Measurements from ENCODE around the gene ZBTB20.

The ZBTB20 gene

DNA sequence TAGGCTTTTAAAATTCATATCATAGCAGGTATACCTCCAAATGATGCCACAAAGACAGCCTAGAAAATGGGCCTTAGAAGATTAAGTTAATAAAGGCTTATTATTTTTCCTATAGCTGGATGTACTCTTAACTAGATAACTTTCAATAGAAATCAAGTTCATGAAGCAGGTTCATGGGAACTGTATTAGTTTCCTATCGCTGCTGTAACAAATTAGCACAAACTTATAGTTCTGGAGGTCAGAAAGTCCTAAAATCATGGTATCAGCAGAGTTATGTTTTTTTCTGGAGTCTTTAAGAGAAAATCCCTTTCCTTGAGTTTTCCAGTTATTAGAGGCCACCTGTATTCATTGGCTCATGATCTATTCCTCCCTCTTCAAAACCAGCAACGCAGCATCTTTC lies 583.4 kb downstream of the ZBTB20 start:
- no peak for DNase-seq

DNA sequence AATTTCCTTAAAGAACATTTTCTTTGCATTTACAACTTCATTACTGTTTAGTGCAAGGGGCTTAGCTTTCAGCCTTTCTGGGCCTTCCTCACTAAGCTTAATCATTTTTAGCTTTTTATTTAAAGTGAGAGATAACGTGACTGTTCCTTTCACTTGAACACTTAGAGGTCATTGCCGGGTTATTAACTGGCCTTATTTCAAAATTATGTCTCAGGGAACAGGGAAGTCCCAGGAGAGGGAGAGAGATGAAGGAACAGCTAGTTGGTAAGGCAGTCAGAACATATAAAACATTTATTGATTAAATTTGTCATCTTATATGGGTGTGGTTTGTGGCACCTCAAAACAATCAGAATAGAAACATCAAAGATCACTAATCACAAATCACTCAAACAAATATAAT lies 584.5 kb downstream of the ZBTB20 start:
- no peak for DNase-seq

DNA sequence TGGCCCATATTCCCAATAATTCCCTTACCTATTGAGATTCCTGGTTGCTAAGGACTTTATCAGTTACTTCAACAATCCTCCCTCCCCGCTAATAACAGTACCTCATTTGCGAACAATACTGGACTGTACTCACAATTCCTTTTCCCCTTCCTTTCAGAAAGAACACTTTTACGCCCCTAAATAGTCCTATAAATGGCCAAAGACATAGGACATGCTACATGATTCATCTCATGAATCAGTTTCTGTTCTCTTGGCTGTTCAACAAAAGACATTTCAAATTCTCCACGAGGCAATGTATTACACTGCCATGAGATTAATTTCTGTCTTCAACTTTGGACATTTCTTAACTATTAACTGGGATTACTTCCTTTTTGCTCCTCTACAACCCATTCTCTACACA lies 588.8 kb downstream of the ZBTB20 start:
- DNase-seq = no peak

DNA sequence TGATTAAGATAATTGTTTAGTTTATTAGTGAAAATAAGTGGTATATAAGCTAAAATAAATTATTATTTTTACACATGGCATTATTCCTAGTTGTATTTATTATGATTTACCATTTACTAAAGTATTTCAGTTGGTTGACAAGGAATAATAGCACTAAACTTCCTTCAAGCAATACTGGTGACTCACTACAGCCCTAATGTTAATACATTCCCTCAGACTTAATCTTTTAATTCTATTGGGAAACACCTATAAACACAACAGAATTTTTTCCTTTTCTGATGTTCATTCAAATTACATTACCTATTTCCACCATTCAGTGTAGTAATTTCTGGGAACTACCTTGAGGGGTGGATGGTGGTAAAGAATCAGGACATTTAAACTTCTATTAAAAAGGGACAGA lies 589.3 kb downstream of the ZBTB20 start:
- no peak for DNase-seq

DNA sequence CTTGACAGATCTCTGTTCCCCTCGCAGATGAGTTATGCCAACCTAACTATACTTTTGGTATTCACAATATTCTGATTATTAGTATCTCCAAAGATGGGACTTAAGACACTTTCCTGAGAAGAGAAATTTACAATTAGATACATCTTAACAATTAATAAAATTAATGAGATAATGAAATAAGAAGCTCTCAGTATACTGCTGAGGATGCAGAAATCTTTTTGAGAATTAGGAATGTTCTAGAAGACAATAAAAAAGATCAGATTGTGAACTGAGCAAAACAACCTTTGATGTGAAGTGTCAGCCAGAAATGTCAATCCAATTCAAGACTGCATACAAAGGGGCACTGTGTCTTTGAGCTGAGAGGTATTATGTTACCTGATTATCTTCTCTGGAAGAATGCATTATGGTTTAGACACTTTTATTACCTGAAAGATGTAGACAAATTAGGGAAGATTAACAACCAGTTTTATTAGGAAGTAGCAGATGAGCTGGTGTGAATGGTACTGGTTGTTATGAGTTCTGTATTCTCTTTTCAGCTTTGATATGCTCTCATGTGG lies 590.4 kb downstream of the ZBTB20 start:
- DNase-seq = no peak

DNA sequence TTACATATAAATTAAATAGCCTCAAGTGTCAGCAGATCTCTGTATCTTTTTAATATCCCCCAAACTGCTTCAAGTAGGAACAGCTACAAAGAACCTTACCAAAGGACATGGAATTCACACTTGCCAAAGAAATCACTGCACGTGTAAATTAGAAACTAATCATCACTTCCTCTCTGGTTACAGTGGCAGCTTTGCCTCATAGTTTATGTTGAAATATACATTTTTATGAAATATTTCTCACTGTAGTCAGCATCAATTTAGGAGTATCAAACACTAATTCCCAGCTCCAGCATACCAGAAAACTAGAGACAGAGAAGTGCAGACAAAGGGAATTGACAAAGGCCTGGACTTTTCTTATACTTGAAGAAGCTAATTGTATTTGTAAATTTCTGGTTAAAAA lies 592.4 kb downstream of the ZBTB20 start:
- no peak for DNase-seq

DNA sequence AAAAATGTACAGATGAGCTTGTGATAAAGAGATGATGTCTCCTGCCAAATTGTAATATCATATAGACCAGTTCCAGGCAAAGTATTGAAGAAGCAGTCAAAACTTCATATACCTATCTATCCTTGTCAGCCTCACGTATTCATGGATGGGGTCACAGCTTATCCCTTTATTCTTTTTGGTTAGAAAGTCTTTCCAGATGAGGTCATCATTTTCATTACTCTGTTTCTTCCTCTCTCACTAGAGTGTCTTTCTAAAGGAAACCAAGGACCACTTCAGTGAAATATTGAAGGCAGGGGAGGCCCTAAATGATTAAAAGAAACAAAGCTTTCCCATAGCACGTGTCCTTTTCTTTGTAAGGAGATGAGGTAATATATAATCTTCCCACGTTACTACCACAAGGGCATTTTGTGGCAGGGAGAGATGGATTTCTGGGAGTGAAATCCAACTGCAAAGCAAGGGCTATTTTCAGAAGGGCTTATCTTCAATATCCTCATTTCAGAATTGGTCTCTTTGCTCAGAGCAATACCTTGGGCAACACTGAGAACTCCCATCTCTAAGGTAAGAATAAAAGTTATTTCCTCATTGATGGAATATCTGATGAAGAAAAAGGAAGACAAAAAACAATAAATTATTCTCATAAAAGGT lies 593.0 kb downstream of the ZBTB20 start:
- no peak for DNase-seq

DNA sequence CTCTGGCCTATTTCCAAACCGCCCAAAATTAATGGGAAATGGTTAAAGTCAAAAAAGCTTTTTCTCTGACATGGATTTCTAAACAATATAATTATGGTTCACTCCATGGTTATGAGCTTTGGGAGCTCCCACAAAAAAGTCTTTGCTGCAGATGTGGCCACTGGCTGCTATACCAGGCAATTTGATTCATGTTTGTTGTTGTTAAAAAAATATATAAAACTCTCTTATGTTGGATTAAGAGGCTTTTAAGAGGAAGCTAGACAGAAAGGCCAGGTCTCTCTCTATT lies 594.6 kb downstream of the ZBTB20 start:
- DNase-seq = no peak

DNA sequence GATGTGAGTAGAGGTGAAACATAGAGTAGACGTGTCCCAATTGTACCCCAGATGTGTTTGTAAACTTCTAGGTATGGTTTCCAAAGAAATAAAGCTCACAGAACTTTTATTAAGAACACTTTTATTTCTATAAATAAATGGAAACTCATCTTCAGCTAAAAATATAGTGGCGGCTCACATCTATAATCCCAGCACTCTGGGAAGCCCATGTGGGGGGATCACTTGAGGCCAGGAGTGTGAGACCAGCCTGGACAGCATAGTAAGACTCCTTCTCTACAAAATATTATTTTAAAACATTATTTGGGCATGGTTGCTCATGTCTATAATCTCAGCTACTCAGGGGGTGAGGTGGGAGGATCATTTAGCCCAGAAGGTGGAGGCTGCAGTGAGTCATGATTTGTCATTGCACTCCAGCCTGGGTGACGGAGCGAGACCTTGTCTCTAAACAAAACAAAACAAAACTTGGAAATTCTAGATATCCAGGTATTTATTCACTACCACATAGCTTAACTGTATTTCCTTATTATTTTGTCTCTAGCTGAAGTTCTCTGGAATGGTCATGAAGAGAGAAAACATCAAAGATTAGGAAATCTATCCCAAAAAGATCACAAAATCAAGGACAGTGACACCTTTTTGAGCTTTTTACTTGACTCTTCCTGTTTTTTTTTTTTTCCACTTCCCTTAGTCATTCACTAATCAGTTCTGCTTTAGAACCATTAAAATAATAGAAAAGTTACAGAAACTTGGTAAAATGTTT lies 595.1 kb downstream of the ZBTB20 start:
- no peak for DNase-seq

DNA sequence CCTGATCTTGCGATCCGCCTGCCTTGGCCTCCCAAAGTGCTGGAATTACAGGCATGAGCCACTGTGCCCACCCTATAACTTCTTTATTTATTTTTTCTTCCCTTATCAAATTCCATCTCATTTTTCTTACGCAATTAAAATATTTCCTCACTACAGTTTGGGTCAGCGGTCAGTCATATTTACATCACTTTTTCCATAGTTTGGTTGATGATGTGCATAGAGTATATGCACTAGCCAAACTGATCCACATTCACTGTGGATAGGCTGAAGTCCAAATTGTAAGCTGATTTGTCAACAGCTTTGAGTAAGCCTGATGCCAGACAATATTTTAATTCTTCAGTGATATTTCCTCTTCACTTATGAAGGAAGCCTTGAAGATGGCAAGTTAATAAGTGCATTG lies 596.9 kb downstream of the ZBTB20 start:
- DNase-seq = no peak

DNA sequence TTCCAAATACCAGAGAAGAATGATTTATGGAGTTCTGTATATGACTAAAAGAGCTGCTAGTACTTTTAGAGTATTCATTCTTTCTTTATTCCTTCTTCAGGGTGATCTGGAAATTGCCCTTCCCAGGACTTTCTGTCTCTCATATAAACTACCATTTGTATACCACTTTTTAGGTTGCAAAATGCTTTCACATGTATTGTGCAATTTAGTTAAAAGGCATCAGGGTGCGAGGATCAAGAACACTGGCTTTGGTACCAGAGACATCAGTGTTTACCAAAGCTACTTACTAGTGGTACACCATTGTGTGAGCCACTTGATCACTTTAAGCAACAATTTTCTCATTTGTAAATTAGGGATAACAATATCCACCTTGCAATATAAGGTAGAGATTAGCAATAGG lies 601.9 kb downstream of the ZBTB20 start:
- DNase-seq = no peak

DNA sequence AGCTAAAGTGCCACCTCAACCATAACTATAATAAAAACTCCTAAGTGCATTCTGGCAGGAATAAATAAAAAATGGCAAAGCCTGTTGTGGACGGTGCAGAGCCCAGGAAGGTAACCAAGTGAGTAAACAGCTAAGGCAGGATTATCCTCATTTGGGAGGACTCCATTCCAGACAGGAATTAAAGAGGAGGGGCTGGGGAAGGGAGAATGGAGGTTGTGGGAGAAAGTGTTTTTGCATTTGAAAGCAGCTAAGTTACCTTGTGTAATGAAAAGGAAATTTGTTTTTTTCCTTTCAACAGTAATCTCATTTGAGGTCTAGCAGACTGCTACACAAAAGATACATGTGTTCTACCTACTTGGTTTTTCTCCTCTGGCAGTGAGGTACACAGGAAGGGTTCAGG lies 604.7 kb downstream of the ZBTB20 start:
- DNase-seq = no peak

DNA sequence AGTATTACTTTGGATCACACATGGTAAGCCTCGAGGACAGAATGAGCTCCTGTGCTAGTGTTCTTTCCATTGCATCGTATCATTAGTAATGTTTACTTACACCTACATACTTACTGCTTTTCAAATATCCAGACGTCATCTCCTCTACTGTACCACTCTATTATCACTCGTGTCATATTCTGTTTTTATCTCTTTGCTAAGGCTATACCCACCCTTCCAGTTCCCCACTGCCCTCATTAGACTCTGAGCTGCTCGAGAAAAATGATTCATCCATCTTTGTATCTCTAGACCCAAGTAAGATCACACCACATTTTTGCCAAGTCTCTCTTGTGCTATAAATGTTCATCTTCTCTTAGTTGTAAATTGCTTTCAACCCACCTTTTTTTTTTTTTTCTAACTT lies 607.6 kb downstream of the ZBTB20 start:
- DNase-seq = no peak

DNA sequence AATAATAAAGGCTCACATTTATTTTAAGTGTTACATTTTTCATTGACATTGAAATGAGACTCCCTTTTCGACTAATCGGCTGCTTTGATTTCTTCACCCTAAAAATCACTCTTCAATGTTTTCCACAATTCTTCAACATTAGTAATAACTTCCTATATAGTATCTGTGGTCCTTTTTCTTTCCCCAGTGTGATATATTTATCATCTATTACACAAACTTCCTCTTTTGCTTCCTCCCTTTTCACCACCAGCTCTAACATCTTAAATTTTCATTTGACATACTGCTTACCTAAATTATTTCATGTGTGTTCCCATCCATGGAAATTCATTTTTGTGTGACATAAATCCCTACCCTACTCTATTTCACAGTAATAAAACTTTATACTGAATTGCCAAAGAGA lies 608.9 kb downstream of the ZBTB20 start:
- DNase-seq = no peak

DNA sequence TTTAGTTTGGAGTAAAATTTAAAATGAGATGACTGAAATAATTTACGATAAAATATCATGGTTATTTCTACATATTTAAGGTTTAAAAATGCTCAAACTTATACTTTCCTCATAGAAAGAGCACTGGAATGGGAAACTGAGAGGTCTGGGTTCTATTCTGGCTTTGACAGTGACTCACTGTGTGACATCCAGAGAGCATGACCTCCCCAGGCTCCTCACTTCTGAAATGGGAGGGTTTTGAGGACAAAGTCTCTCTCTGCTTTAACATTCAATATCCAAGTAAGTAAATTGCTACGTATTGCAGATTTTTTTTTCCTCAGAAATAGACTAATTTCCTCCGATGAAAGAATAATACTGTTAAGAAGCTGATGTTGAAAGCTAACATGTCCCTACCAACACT lies 618.6 kb downstream of the ZBTB20 start:
- DNase-seq = no peak

DNA sequence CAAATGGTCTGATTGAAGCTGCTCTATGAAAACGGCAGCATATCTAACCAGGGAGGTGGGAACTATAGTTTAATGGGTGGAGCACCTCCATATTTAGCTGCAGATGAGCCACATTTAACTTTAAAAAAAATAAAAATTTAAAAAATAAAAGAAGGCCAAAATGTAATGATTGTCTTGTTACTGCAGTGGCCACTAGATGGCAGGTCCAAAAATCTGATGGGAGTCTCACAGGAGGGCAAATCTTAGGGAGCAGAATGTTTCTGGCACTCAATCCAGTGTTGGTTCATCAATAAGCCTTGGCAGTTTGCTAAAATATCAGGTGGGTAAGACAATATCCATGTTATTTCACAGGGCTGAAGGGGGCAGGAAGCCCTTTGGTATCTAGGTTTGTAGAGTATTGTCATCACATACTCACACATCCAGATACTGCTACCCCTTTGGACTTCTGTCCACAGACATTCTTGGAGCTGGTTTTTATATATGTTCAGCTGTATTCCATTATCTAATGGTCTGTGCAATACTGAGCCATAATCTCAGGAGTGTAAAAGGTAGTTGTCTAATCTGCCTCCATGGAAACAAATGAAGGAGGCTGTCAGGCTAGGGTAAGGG lies 619.9 kb downstream of the ZBTB20 start:
- DNase-seq = no peak

DNA sequence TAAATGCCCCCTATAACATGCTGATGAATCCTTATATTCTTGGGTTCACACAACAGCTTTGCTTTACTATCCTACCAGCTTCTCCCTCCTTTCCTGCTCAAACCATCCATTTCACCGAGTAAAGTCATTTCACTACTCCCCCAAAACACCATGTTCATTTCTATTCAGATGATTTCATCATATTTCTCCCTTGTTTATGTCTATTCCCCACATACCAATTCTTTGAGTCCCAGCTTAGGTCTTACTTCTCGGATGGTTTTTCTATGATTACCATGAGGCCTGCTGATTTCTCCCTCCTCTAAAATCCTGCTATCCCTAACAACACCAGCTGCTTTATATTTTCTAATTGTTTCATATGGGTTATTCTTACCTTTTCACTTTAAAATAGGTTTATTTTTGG lies 621.8 kb downstream of the ZBTB20 start:
- DNase-seq = no peak

DNA sequence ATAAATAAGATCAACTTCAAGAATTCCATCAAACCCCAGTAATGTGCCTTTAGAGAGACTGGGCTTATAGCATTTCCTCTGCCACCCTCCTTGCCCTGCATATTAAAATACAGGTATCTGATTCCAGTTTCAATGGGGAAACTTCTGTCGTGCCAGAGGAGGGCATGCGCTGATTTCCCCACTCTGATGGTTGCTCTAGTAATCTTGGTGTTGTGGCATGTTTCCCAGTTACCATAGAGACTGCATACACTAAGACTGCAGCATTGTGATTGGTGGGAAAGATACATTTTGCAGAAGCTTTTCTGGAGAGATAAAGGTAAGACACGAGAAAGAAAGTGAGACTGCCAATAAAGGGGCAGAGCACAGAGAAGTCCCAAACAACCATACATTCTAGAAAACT lies 627.7 kb downstream of the ZBTB20 start:
- DNase-seq = no peak

DNA sequence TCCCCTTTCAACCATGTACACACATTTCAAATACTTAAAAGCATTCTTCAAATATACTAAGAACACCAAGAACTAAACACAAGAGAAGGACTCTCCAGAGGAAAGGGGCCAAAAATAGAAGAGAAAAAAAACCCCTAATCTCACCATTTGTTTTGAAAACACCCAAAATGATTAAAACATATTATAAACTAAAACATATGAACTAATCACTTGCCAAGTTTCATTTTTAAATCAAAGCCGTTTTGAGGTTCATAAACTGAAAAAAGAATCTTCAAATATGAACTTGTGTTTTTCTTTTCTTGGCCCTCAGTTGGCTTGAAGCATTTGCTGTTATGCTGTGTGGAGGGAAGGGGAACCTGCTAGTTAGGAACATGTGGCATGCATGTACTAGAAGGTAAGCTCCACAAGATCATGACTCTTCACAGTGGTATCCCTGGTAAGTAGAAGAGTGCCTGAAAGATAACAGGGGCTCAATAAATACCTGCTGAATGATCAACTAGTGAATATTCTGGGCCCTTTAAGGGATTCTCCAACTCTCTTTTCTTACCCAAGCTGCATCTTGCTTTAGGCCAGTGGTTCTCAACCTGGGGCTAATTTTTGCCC lies 628.8 kb downstream of the ZBTB20 start:
- DNase-seq = no peak

DNA sequence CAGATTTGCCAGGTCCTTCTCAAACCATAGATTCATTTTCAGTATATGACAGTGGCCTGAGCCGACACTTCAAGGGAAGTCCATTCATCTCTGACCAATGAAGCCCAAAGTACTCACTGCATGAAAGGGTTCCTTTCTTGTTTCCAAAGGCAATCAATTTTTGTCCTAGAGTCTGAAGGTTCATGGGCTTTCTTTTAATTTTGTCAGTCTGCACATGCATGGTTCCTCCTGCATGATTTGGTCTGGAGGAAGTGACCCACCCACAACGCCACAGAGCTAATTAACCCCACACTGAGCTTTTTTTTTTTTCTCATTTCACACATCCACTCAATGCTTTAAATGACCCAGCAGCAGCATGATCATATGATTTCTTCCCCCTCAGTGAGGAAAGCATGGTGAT lies 636.9 kb downstream of the ZBTB20 start:
- no peak for DNase-seq

DNA sequence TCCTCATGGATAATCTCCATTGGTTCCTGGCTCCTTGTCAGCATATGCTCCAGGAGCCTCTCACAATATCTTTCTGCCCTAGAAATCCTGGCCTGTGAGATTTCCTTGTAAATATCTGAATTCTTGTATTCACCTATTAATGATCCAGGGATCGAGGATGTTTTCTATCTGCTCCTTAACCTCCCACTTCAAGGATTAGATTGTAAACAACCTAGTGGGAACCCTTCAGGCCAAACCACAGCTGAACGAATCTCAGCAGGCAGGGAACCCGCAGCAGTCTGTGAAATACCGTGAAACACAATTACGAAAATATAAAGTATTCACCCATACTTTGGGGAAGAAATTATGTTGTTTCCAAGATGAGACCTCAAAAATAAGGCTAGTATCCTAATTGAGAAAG lies 637.3 kb downstream of the ZBTB20 start:
- DNase-seq = no peak

DNA sequence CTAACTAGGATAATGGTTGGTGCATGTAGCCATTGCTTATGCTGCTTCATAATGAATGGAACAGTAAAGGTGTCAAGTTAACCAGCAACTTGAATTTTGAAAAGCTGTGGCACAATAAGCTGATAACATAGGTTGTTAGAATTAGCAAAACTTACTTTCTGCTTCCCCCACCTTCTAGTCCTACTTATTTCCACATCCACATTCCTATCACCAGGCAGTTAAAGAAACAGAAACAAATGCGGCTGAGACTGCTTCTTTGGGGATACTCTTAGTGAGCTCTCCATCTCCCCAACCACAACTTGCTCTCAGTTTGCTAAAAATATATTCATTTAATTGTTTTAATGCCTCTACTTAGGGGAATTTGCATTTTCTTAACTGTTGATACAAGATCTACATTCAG lies 638.1 kb downstream of the ZBTB20 start:
- DNase-seq = no peak

DNA sequence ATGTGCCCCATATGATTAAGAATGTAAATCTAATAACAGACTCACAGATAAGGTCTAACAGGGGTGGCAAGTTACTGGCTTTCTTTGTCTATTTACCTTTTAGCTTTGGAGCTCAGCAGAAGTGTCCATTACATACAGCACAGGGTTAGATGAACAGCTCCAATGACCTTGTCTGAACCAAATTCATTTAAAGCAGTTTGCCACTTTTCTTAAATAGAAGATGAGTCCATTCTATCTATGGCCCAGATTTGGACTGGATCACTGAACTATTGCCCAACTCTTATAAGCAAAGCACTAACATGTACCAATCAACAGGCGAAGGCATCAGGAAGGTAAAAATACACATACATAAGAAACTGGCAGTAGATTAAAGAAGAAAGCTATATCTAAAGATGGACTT lies 638.9 kb downstream of the ZBTB20 start:
- no peak for DNase-seq

All from T-helper 9 cell (primary cell).